ENCODE measurements around the gene IFNG. TPM values are rescaled to one million over a fixed set of nuclear protein-coding genes. Genes with fewer than 3 reads are reported as not detected.
A peak's percentile ranks its signal among the peaks of the same experiment; 100 is the strongest.

The IFNG gene
- total RNA-seq, 1 experiment from 2014 or later, result not detected

GRCh38 chr12:68163560-68164081, 4.1 kb upstream of the IFNG start:
- DNase-seq, result no peak
- POLR2A ChIA-PET, result no interaction called here
- intact Hi-C loops (cut with micrococcal nuclease; ENCODE audit: unreplicated experiment), result no loop called here
- CTCF ChIA-PET, result no interaction called here
- H3K9me3 Mint-ChIP-seq (ENCODE audit: unreplicated experiment), result no peaks in the 10 kb centered on the region
- Histone ChIP-seq H3K9me3 (no peaks in the 10 kb centered on the region), H3K4me3 (ENCODE audit: low read depth, low read length) (no peak overlapping the region), H3K4me1 (no peaks in the 10 kb centered on the region), H3K27me3 (replicated peaks; ENCODE audit: control insufficient read depth, insufficient read depth, low read length) (no peaks in the 10 kb centered on the region), H3K36me3 (ENCODE audit: control insufficient read depth, insufficient read depth, low read length) (no peaks in the 10 kb centered on the region)
- no peak overlapping the region for H3K4me3 Mint-ChIP-seq (ENCODE audit: unreplicated experiment)
- H3K27me3 Mint-ChIP-seq (ENCODE audit: insufficient read depth, unreplicated experiment), result no peaks in the 10 kb centered on the region
- H3K4me1 Mint-ChIP-seq (ENCODE audit: low read depth, unreplicated experiment), result no peaks in the 10 kb centered on the region
- TF ChIP-seq CTCF (IDR thresholded peaks at IDR 0.05; ENCODE audit: insufficient read depth in 1 of 2, low read depth in 1 of 2, low read length in 1 of 2, severe bottlenecking in 1 of 2, unreplicated experiment in 1 of 2), result no peak
- H3K27ac Mint-ChIP-seq (ENCODE audit: unreplicated experiment), result no peak overlapping the region
- no TSS peak for BruUV-seq (replicated peaks)
- no peaks in the 10 kb centered on the region for H3K36me3 Mint-ChIP-seq (ENCODE audit: insufficient read depth, unreplicated experiment)

GRCh38 chr12:68162374-68162773, 2.8 kb upstream of the IFNG start:
- no peak overlapping the region for H3K4me3 Mint-ChIP-seq (ENCODE audit: unreplicated experiment)
- no peaks in the 10 kb centered on the region for H3K9me3 ChIP-seq
- BruUV-seq (replicated peaks), result no TSS peak
- DNase-seq, result no peak
- ChIA-PET POLR2A (no interaction called here), CTCF (no interaction called here)
- no peaks in the 10 kb centered on the region for H3K9me3 Mint-ChIP-seq (ENCODE audit: unreplicated experiment)
- no peaks in the 10 kb centered on the region for H3K27me3 ChIP-seq (replicated peaks; ENCODE audit: control insufficient read depth, insufficient read depth, low read length)
- H3K36me3 ChIP-seq (ENCODE audit: control insufficient read depth, insufficient read depth, low read length), result no peaks in the 10 kb centered on the region
- no peak for TF ChIP-seq CTCF (IDR thresholded peaks at IDR 0.05; ENCODE audit: insufficient read depth in 1 of 2, low read depth in 1 of 2, low read length in 1 of 2, severe bottlenecking in 1 of 2, unreplicated experiment in 1 of 2)
- H3K27ac Mint-ChIP-seq (ENCODE audit: unreplicated experiment), result no peak overlapping the region
- H3K4me1 Mint-ChIP-seq (ENCODE audit: low read depth, unreplicated experiment), result no peaks in the 10 kb centered on the region
- H3K4me1 ChIP-seq, result no peaks in the 10 kb centered on the region
- H3K27me3 Mint-ChIP-seq (ENCODE audit: insufficient read depth, unreplicated experiment), result no peaks in the 10 kb centered on the region
- intact Hi-C loops (cut with micrococcal nuclease; ENCODE audit: unreplicated experiment), result no loop called here
- H3K36me3 Mint-ChIP-seq (ENCODE audit: insufficient read depth, unreplicated experiment), result no peaks in the 10 kb centered on the region
- H3K4me3 ChIP-seq (ENCODE audit: low read depth, low read length), result no peak overlapping the region

GRCh38 chr12:68158432-68158831, 1.1 kb downstream of the IFNG start:
- intact Hi-C loops (cut with micrococcal nuclease; ENCODE audit: unreplicated experiment), result loop anchor here (1.0 kb wide), 1 partner anchor 118 kb away; no protein-coding TSS in a partner anchor
- H3K4me1 ChIP-seq, result no peaks in the 10 kb centered on the region
- no peak overlapping the region for H3K27ac Mint-ChIP-seq (ENCODE audit: unreplicated experiment)
- ChIA-PET CTCF (interaction anchor here (0.5 to 1.3 kb wide), 7 partner anchors 10 to 1975 kb away, joined by 3 to 17 read pairs (median 4); no protein-coding TSS in a partner anchor), POLR2A (no interaction called here)
- H3K27me3 Mint-ChIP-seq (ENCODE audit: insufficient read depth, unreplicated experiment), result no peaks in the 10 kb centered on the region
- no peak overlapping the region for H3K4me3 Mint-ChIP-seq (ENCODE audit: unreplicated experiment)
- peak; percentile 18 to 50 for TF ChIP-seq CTCF (IDR thresholded peaks at IDR 0.05; ENCODE audit: insufficient read depth in 1 of 2, low read depth in 1 of 2, low read length in 1 of 2, severe bottlenecking in 1 of 2, unreplicated experiment in 1 of 2)
- no peaks in the 10 kb centered on the region for H3K36me3 Mint-ChIP-seq (ENCODE audit: insufficient read depth, unreplicated experiment)
- H3K4me3 ChIP-seq (ENCODE audit: low read depth, low read length), result no peak overlapping the region
- H3K9me3 Mint-ChIP-seq (ENCODE audit: unreplicated experiment), result no peaks in the 10 kb centered on the region
- BruUV-seq (replicated peaks), result no TSS peak
- no peaks in the 10 kb centered on the region for H3K4me1 Mint-ChIP-seq (ENCODE audit: low read depth, unreplicated experiment)
- no peaks in the 10 kb centered on the region for H3K9me3 ChIP-seq
- H3K27me3 ChIP-seq (replicated peaks; ENCODE audit: control insufficient read depth, insufficient read depth, low read length), result no peaks in the 10 kb centered on the region
- H3K36me3 ChIP-seq (ENCODE audit: control insufficient read depth, insufficient read depth, low read length), result no peaks in the 10 kb centered on the region
- DNase-seq, result peak in 1 of 2 experiments; percentile 18
